HEK293T (cell line): ENCODE results near the gene GPR180.

ENCODE experiments used
- CTCF ChIA-PET: fragments of 350-600 bp; formaldehyde crosslinking; extraction: SDS; loops from one replicate; lab custom pipeline; 2021; ENCODE audit warnings: antibody characterized with exemption, inconsistent platforms; lab: Yijun Ruan, JAX
- POLR2A ChIA-PET: fragments of 350-600 bp; formaldehyde crosslinking; extraction: SDS; loops from one replicate; lab custom pipeline; 2020; ENCODE audit warnings: antibody characterized with exemption, inconsistent platforms; lab: Yijun Ruan, JAX
- DNase-seq: peaks from one replicate; pipeline ENCODE4 v3.0.0; 2012; ENCODE audit warnings: mixed read lengths; ENCODE audit errors: extremely low spot score
- ARNT ChIP-seq: fragments of 450-650 bp; IDR thresholded peaks from 2 replicates; pipeline ENCODE4 v1.6.1; 2017; ENCODE audit warnings: mild to moderate bottlenecking
- BHLHE40 ChIP-seq: fragments of 450-650 bp; IDR thresholded peaks from 2 replicates; pipeline ENCODE4 v1.6.1; 2016; ENCODE audit warnings: mild to moderate bottlenecking, moderate library complexity, borderline replicate concordance
- CTBP1 ChIP-seq: fragments of 450-650 bp; IDR thresholded peaks from 2 replicates; pipeline ENCODE4 v1.6.1; 2016; ENCODE audit warnings: borderline replicate concordance
- ELF4 ChIP-seq: fragments of 450-650 bp; IDR thresholded peaks from 2 replicates; pipeline ENCODE4 v1.6.1; 2017; ENCODE audit warnings: antibody characterized with exemption
- FOXA1 ChIP-seq: fragments of 450-650 bp; IDR thresholded peaks from 2 replicates; pipeline ENCODE4 v1.6.1; 2016; ENCODE audit warnings: mild to moderate bottlenecking
- FOXK2 ChIP-seq: fragments of 450-650 bp; IDR thresholded peaks from 2 replicates; pipeline ENCODE4 v1.6.1; 2016; ENCODE audit warnings: mild to moderate bottlenecking
- FOXM1 ChIP-seq: fragments of 450-650 bp; IDR thresholded peaks from 2 replicates; pipeline ENCODE4 v1.6.1; 2017; ENCODE audit warnings: mild to moderate bottlenecking, borderline replicate concordance
- HDGF ChIP-seq: fragments of 450-650 bp; IDR thresholded peaks from 2 replicates; pipeline ENCODE4 v1.6.1; 2017; ENCODE audit warnings: antibody characterized with exemption, borderline replicate concordance
- L3MBTL2 ChIP-seq: fragments of 450-650 bp; conservative IDR thresholded peaks from 2 replicates; pipeline ENCODE4 v1.6.1; 2016; ENCODE audit warnings: mild to moderate bottlenecking
- LEF1 ChIP-seq: fragments of 450-650 bp; IDR thresholded peaks from 2 replicates; pipeline ENCODE4 v1.6.1; 2017; ENCODE audit warnings: mild to moderate bottlenecking, borderline replicate concordance
- NFRKB ChIP-seq: fragments of 450-650 bp; IDR thresholded peaks from 2 replicates; pipeline ENCODE4 v1.6.1; 2016; ENCODE audit warnings: mild to moderate bottlenecking, moderate library complexity
- PKNOX1 ChIP-seq: fragments of 450-650 bp; IDR thresholded peaks from 2 replicates; pipeline ENCODE4 v1.6.1; 2016
- SP1 ChIP-seq: fragments of 450-650 bp; IDR thresholded peaks from 2 replicates; pipeline ENCODE4 v1.6.1; 2017
- SUZ12 ChIP-seq: fragments of 450-650 bp; IDR thresholded peaks from 2 replicates; pipeline ENCODE4 v1.6.1; 2016; ENCODE audit warnings: mild to moderate bottlenecking
- TARDBP ChIP-seq: fragments of 450-650 bp; IDR thresholded peaks from 2 replicates; pipeline ENCODE4 v1.6.1; 2016
- ZNF384 ChIP-seq: fragments of 450-650 bp; IDR thresholded peaks from 2 replicates; pipeline ENCODE4 v1.6.1; 2016

Gene GPR180

GRCh38 chr13:94646904-94647303 lies 45.2 kb downstream of the GPR180 start:
- ChIA-PET POLR2A (no interaction called here), CTCF (no interaction called here)
- DNase-seq = no peak
- TF ChIP-seq L3MBTL2 (no peak), FOXM1 (no peak), SUZ12 (no peak), SP1 (no peak), TARDBP (no peak), BHLHE40 (no peak), ELF4 (no peak), FOXK2 (no peak), NFRKB (no peak)

- TF ChIP-seq HDGF (no peak), ZNF384 (no peak), FOXA1 (no peak), BHLHE40 (no peak), SUZ12 (no peak), NFRKB (no peak), FOXK2 (no peak), PKNOX1 (no peak), ELF4 (no peak), L3MBTL2 (no peak), TARDBP (no peak)
- POLR2A ChIA-PET = no interaction called here
- CTCF ChIA-PET = no interaction called here
- no peak for DNase-seq
These were observed 54.5 kb downstream of the GPR180 start for GRCh38 chr13:94656176-94656575.

GRCh38 chr13:94656766-94657165 lies 55.1 kb downstream of the GPR180 start:
- POLR2A ChIA-PET = no interaction called here
- TF ChIP-seq ARNT (no peak), ZNF384 (peak; percentile 90)
- CTCF ChIA-PET = interaction anchor here (0.6 kb wide), 1 partner anchor 64 kb away, joined by 3 read pairs; no protein-coding TSS in a partner anchor
- no peak for DNase-seq

- ChIA-PET POLR2A (no interaction called here), CTCF (interaction anchor here (0.6 to 0.7 kb wide), 2 partner anchors 17 to 63 kb away, joined by 3 read pairs; no protein-coding TSS in a partner anchor)
- no peak for DNase-seq
- no peak for TF ChIP-seq FOXK2
These were observed 55.5 kb downstream of the GPR180 start for GRCh38 chr13:94657167-94657566.

GRCh38 chr13:94658926-94659597 lies 57.4 kb downstream of the GPR180 start:
- POLR2A ChIA-PET = interaction anchor here (1.2 kb wide), 1 partner anchor 63 kb away, joined by 4 read pairs; the partner anchor contains the start of gene TGDS
- TF ChIP-seq FOXM1 (no peak), SUZ12 (no peak), ELF4 (no peak), PKNOX1 (no peak), CTBP1 (no peak), ZNF384 (no peak), SP1 (no peak), ARNT (no peak), BHLHE40 (no peak), NFRKB (no peak), TARDBP (no peak)
- peak; percentile 58 for DNase-seq
- CTCF ChIA-PET = interaction anchor here (0.6 to 4.1 kb wide), 13 partner anchors 9 to 530 kb away, joined by 3 to 31 read pairs (median 4); no protein-coding TSS in a partner anchor

- no peak for TF ChIP-seq HDGF
- no peak for TF ChIP-seq NFRKB
- TF ChIP-seq ZNF384 = no peak
- TF ChIP-seq SUZ12 = no peak
- TF ChIP-seq LEF1 = no peak
- no peak for TF ChIP-seq FOXA1
- TF ChIP-seq ELF4 = no peak
- no peak for TF ChIP-seq BHLHE40
- TF ChIP-seq L3MBTL2 = no peak
- no peak for TF ChIP-seq FOXK2
- TF ChIP-seq TARDBP = no peak
- no peak for TF ChIP-seq PKNOX1
- no peak for TF ChIP-seq FOXM1
- no peak for TF ChIP-seq SP1
- no peak for TF ChIP-seq CTBP1
- TF ChIP-seq ARNT = no peak
- POLR2A ChIA-PET = interaction anchor here (1.2 kb wide), 1 partner anchor 64 kb away, joined by 4 read pairs; the partner anchor contains the start of gene TGDS
- no peak for DNase-seq
- CTCF ChIA-PET = interaction anchor here (0.6 to 4.1 kb wide), 12 partner anchors 9 to 529 kb away, joined by 3 to 31 read pairs (median 4); no protein-coding TSS in a partner anchor
These were observed 57.9 kb downstream of the GPR180 start for GRCh38 chr13:94659598-94659946.
